Esophagus squamous epithelium (tissue), 5 donors: ENCODE measurements around the gene SGK2. TPM values are rescaled to one million over a fixed set of nuclear protein-coding genes. Genes with fewer than 3 reads are reported as not detected.

Source experiments
- DNase-seq: peaks from one replicate; lab custom pipeline; 2025; lab: John Stamatoyannopoulos, UW
- H3K27ac ChIP-seq, 4 donors: fragments of 200-600 bp; sonication (generic); one replicate each; pipeline ENCODE4 v1.5.1; 2016 to 2019; ENCODE audit warnings: mild to moderate bottlenecking in 1 of 4
- H3K27me3 ChIP-seq, 4 donors: fragments of 200-600 bp; sonication (generic); 1 replicate in 3 of 4; 2 replicates in 1 of 4; pipeline versions ENCODE4 v1.5.1 to v1.6.0; 2017 to 2021; ENCODE audit warnings: antibody characterized with exemption in 1 of 4
- H3K36me3 ChIP-seq, 3 donors: fragments of 200-600 bp; sonication (generic); one replicate each; pipeline ENCODE4 v1.5.1; 2016 to 2019
- H3K4me1 ChIP-seq, 3 donors: fragments of 200-600 bp; sonication (generic); one replicate each; pipeline ENCODE4 v1.5.1; 2017 to 2019
- H3K4me3 ChIP-seq, 4 donors: fragments of 200-600 bp; sonication (generic); 1 replicate in 3 of 4; 2 replicates in 1 of 4; pipeline ENCODE4 v1.5.1; 2016 to 2019; ENCODE audit warnings: mild to moderate bottlenecking in 2 of 4, moderate library complexity in 1 of 4
- H3K9me3 ChIP-seq, 3 donors: fragments of 200-600 bp; sonication (generic); one replicate each; pipeline ENCODE4 v1.5.1; 2016 to 2019
- CTCF ChIP-seq, 6 experiments: fragments of 450-650 bp in 4 of 6; fragments of 200-600 bp in 2 of 6; sonication (generic) in 2 of 6; IDR thresholded peaks; one replicate each; pipeline ENCODE4 v1.5.1; 2016 to 2019; ENCODE audit warnings: antibody characterized with exemption in 6 of 6, mild to moderate bottlenecking in 4 of 6, moderate library complexity in 4 of 6
- POLR2A ChIP-seq, 4 donors: fragments of 450-650 bp; IDR thresholded peaks; one replicate each; pipeline ENCODE4 v1.6.1; 2017; ENCODE audit warnings: antibody characterized with exemption in 4 of 4, mild to moderate bottlenecking in 4 of 4, moderate library complexity in 3 of 4
- WGBS, 2 donors: methylation state at CpG; one replicate each; pipeline ENCODE4 v1.1.5; 2018; 5-methylcytosine and 5-hydroxymethylcytosine counted together
- intact Hi-C: fragments of 100-400 bp; cut with DNase I; formaldehyde crosslinking; loops from one replicate; pipeline ENCODE4 v1.15.0; 2022
- total RNA-seq, 4 donors: library from RNA; depleted of rRNA; stranded (reverse); fragments of >200 nt; gene quantifications; one replicate each; pipeline ENCODE4 v1.1.0, GENCODE V29; 2016
- donor health status: DM: yes; HTN: yes; CAD: no.

The SGK2 gene
- total RNA-seq, 4 donors from 2014 or later = 0.68 to 3.6 TPM; not detected in 2

- TF ChIP-seq CTCF (IDR thresholded peaks at IDR 0.05) = no peak
- no peak for TF ChIP-seq POLR2A (IDR thresholded peaks at IDR 0.05)
- Histone ChIP-seq H3K27ac (no peak overlapping the region), H3K36me3 (peaks cover 0 to 31% (median 0%) of the 10 kb centered on the region in 3 donors), H3K4me3 (no peak overlapping the region), H3K9me3 (no peaks in the 10 kb centered on the region), H3K4me1 (no peaks in the 10 kb centered on the region), H3K27me3 (no peaks in the 10 kb centered on the region)
- WGBS, 2 donors = 68 to 100% methylated on average over 1 to 3 of the region's 4 CpGs
- intact Hi-C loops = no loop called here
- DNase-seq = no peak
These were observed 9.3 kb upstream of the SGK2 start for GRCh38 chr20:43549416-43550065.

- WGBS, 2 donors = 86 to 90% methylated on average over 2 of the region's 2 CpGs
- TF ChIP-seq CTCF (IDR thresholded peaks at IDR 0.05) (no peak), POLR2A (IDR thresholded peaks at IDR 0.05) (no peak)
- Histone ChIP-seq H3K4me1 (no peaks in the 10 kb centered on the region), H3K27ac (no peak overlapping the region), H3K27me3 (no peaks in the 10 kb centered on the region), H3K4me3 (no peak overlapping the region), H3K36me3 (peaks cover 0 to 22% (median 0%) of the 10 kb centered on the region in 3 donors), H3K9me3 (no peaks in the 10 kb centered on the region)
- DNase-seq = no peak
- intact Hi-C loops = no loop called here
These were observed 8.4 kb upstream of the SGK2 start for GRCh38 chr20:43550456-43550855.

GRCh38 chr20:43554369-43554768 is 4.5 kb upstream of the SGK2 start:
- intact Hi-C loops = no loop called here
- H3K27me3 ChIP-seq = no peaks in the 10 kb centered on the region
- H3K4me3 ChIP-seq = no peak overlapping the region
- no peak for TF ChIP-seq POLR2A (IDR thresholded peaks at IDR 0.05)
- no peak for TF ChIP-seq CTCF (IDR thresholded peaks at IDR 0.05)
- H3K27ac ChIP-seq = no peak overlapping the region
- H3K36me3 ChIP-seq = no peaks in the 10 kb centered on the region
- DNase-seq = no peak
- 71 to 74% methylated on average over 3 of the region's 3 CpGs for WGBS, 2 donors
- H3K4me1 ChIP-seq = no peaks in the 10 kb centered on the region
- H3K9me3 ChIP-seq = no peaks in the 10 kb centered on the region

- H3K4me1 ChIP-seq = no peaks in the 10 kb centered on the region
- H3K9me3 ChIP-seq = no peaks in the 10 kb centered on the region
- H3K27ac ChIP-seq = no peak overlapping the region
- H3K4me3 ChIP-seq = no peak overlapping the region
- intact Hi-C loops = no loop called here
- WGBS, 2 donors = 65 to 82% methylated on average over 7 of the region's 8 CpGs
- TF ChIP-seq POLR2A (IDR thresholded peaks at IDR 0.05) (no peak), CTCF (IDR thresholded peaks at IDR 0.05) (no peak)
- H3K36me3 ChIP-seq = no peaks in the 10 kb centered on the region
- no peaks in the 10 kb centered on the region for H3K27me3 ChIP-seq
- no peak for DNase-seq
These were observed 540 bp downstream of the SGK2 start for GRCh38 chr20:43559147-43559987.

GRCh38 chr20:43560974-43561373 is 2.1 kb downstream of the SGK2 start:
- intact Hi-C loops = no loop called here
- H3K9me3 ChIP-seq = no peaks in the 10 kb centered on the region
- no peak for TF ChIP-seq POLR2A (IDR thresholded peaks at IDR 0.05)
- no peak for TF ChIP-seq CTCF (IDR thresholded peaks at IDR 0.05)

More at GRCh38 chr20:43560974-43561373, 2.1 kb downstream of the SGK2 start:
- DNase-seq = no peak
- Histone ChIP-seq H3K36me3 (no peaks in the 10 kb centered on the region), H3K27me3 (no peaks in the 10 kb centered on the region), H3K4me1 (no peaks in the 10 kb centered on the region), H3K4me3 (no peak overlapping the region), H3K27ac (no peak overlapping the region)
- 83 to 84% methylated on average over 3 of the region's 3 CpGs for WGBS, 2 donors
